Fibroblast of villous mesenchyme (primary cell): ENCODE results near the gene SH3RF3. TPM values are rescaled to one million over a fixed set of nuclear protein-coding genes. Genes with fewer than 3 reads are reported as not detected.

Experiments
- DNase-seq: peaks from one replicate; pipeline ENCODE4 v3.0.0-alpha.2; 2010; ENCODE audit warnings: low read depth
- H3K4me3 ChIP-seq: 2 replicates; pipeline ENCODE4 v1.5.1; 2011; ENCODE audit warnings: low read depth, mild to moderate bottlenecking, low read length
- CTCF ChIP-seq: IDR thresholded peaks from 2 replicates; pipeline ENCODE4 v1.5.1; 2012; ENCODE audit warnings: low read depth, mild to moderate bottlenecking, low read length; ENCODE audit not compliant: insufficient read depth
- total RNA-seq: library from RNA; depleted of rRNA; stranded (reverse); fragments of >200 nt; gene quantifications from 2 replicates; pipeline ENCODE4 v1.2.3, GENCODE V29; 2012

Gene SH3RF3
- total RNA-seq, 1 donor = 13.4 TPM

GRCh38 chr2:109497911-109498870 lies 369.2 kb downstream of the SH3RF3 start:
- no peak for TF ChIP-seq CTCF
- no peak overlapping the region for H3K4me3 ChIP-seq
- DNase-seq = no peak

GRCh38 chr2:109498906-109499305 lies 369.9 kb downstream of the SH3RF3 start:
- no peak for DNase-seq
- no peak for TF ChIP-seq CTCF
- H3K4me3 ChIP-seq = no peak overlapping the region

DNA sequence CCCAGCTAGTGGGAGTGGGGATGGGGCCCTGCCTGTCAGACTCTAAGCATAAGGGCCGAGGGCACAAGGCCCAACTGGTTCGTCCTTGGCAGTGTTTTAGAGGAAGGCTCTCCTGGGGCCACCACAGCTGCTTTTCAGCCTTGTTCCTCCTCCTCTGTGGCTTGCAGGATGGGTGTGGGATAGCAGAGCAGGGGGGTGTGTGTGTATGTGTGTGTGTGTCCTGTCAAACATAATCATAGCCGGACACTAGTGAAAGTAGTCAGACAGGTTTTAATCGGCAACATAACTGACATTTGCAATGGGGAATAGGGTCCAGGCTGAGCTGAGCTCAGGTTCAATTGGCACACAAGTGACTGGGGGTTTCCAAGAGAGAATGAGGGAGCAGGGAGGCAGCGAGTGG lies 370.6 kb downstream of the SH3RF3 start:
- DNase-seq = no peak

DNA sequence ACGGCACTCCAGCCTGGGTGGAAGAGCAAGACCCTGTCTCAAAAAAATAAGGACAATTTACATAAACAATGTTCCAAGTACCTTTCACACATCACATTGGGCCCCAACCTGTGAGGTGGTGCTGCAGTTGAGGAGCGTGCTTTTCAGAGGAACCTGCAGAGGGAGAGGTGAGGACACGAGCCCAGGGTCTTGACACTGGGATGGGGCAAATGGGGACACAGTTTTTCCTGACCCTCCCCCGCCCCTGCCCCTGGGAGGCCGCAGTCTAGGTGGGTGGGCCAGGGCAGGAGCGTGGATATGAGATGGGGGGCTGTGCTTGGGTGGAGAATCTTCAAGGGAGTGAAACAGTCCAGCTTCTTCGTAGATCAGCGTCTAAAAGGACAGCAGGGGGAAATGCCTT lies 371.9 kb downstream of the SH3RF3 start:
- no peak overlapping the region for H3K4me3 ChIP-seq
- DNase-seq = no peak
- no peak for TF ChIP-seq CTCF

More for the DNA sequence above, 370.6 kb downstream of the SH3RF3 start:
- no peak overlapping the region for H3K4me3 ChIP-seq
- no peak for TF ChIP-seq CTCF

DNA sequence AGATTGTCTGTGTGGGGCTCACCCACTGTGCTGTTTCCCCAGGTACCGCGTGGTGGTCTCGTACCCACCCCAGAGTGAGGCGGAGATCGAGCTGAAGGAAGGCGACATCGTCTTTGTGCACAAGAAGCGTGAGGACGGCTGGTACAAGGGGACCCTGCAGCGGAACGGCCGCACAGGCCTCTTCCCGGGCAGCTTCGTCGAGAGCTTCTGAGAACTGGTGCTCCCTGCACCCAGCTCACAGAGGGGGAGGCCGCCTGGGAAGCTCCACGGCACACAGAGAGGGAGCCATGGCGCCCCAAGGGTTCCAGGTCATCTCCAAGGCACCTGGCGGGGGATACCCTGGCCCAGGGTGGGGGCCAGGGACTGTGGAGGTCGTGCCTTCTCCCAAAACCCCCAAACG lies 372.5 kb downstream of the SH3RF3 start:
- DNase-seq = no peak
- no peak for TF ChIP-seq CTCF
- H3K4me3 ChIP-seq = no peak overlapping the region

DNA sequence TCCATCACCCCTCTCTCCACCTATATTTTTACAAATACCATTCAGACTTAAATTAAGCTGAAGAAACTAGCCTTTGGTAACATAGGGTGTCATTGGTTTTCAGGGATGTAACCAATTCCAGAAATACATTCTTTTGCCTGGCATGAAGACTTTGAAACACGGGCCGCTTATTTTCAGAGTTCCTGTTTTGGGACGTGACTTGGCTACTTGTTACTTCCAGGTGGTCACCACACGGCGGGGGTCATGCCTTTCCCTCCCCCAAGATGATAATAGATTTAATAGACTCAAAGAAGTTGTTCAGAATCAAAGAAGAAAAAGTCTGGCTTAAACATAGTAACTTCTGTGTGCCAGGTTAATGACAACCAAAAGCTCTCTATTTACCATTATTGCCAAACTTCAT lies 374.2 kb downstream of the SH3RF3 start:
- DNase-seq = no peak
- H3K4me3 ChIP-seq = no peak overlapping the region
- TF ChIP-seq CTCF = no peak
